SK-N-SH (cell line): ENCODE results near the gene ARF1. TPM values are rescaled to one million over a fixed set of nuclear protein-coding genes. Genes with fewer than 3 reads are reported as not detected.

Experiments used
- CTCF ChIA-PET: fragments of 300-600, 350-600 bp; formaldehyde crosslinking; extraction: SDS; loops from one replicate; lab custom pipeline; 2021; lab: Yijun Ruan, JAX
- POLR2A ChIA-PET: fragments of 350-600 bp; sonication (Branson Sonifier 250); formaldehyde crosslinking; extraction: SDS; loops from one replicate; lab custom pipeline; 2020; ENCODE audit warnings: antibody characterized with exemption, inconsistent platforms; lab: Yijun Ruan, JAX
- DNase-seq: peaks from one replicate; pipeline ENCODE4 v3.0.0; 2012
- H2AFZ ChIP-seq: fragments of 200-600 bp; sonication (generic); 2 replicates; pipeline ENCODE4 v1.8.1; 2016; ENCODE audit warnings: antibody characterized with exemption, mild to moderate bottlenecking, low read depth
- H3F3A ChIP-seq: fragments of 200-600 bp; sonication (generic); replicated peaks from 2 replicates; pipeline ENCODE3; 2016; ENCODE audit warnings: antibody characterized with exemption, mild to moderate bottlenecking; ENCODE audit not compliant: insufficient read depth
- H3K27ac ChIP-seq, 2 experiments: fragments of 200-500 bp in 1 of 2; fragments of 200-600 bp in 1 of 2; sonication (Bioruptor generic) in 1 of 2; sonication (generic), shearing (Covaris generic) in 1 of 2; 2 replicates each; pipeline versions ENCODE4 v1.5.1 to v1.6.1; 2014 to 2016; ENCODE audit warnings: low read depth in 2 of 2, inconsistent platforms in 1 of 2, low read length in 1 of 2, mild to moderate bottlenecking in 1 of 2, mixed read lengths in 1 of 2
- H3K27me3 ChIP-seq: fragments of 200-600 bp; sonication (generic), shearing (Covaris generic); 2 replicates; pipeline ENCODE4 v1.6.1; 2016; ENCODE audit warnings: mixed run types; ENCODE audit not compliant: insufficient read depth
- H3K36me3 ChIP-seq, 2 experiments: fragments of 200-500 bp in 1 of 2; fragments of 200-600 bp in 1 of 2; sonication (Bioruptor generic) in 1 of 2; sonication (generic) in 1 of 2; replicated peaks in 1 of 2; 2 replicates each; pipeline versions ENCODE3 to v1.5.1; 2014 to 2016; ENCODE audit warnings: low read length in 1 of 2, mild to moderate bottlenecking in 1 of 2; ENCODE audit not compliant: insufficient read depth in 2 of 2, control insufficient read depth in 1 of 2
- H3K4me1 ChIP-seq, 2 experiments: fragments of 200-500 bp in 1 of 2; fragments of 200-600 bp in 1 of 2; sonication (Bioruptor generic) in 1 of 2; sonication (generic), shearing (Covaris generic) in 1 of 2; 2 replicates each; pipeline versions ENCODE4 v1.5.1 to v1.6.1; 2014 to 2016; ENCODE audit warnings: low read depth in 1 of 2, low read length in 1 of 2, mixed run types in 1 of 2; ENCODE audit not compliant: insufficient read depth in 2 of 2, control insufficient read depth in 1 of 2
- H3K4me2 ChIP-seq: fragments of 200-600 bp; sonication (generic), shearing (Covaris generic); 2 replicates; pipeline ENCODE4 v1.6.1; 2017; ENCODE audit warnings: mixed run types
- H3K4me3 ChIP-seq, 2 experiments: fragments of 200-500 bp in 1 of 2; fragments of 200-600 bp in 1 of 2; sonication (Bioruptor generic) in 1 of 2; sonication (generic), shearing (Covaris generic) in 1 of 2; 2 replicates each; pipeline versions ENCODE4 v1.5.1 to v1.8.1; 2014 to 2016; ENCODE audit warnings: low read depth in 2 of 2, inconsistent platforms in 1 of 2, low read length in 1 of 2, mild to moderate bottlenecking in 1 of 2, mixed read lengths in 1 of 2, moderate library complexity in 1 of 2
- H3K79me2 ChIP-seq: fragments of 200-600 bp; sonication (generic); 2 replicates; pipeline ENCODE4 v1.8.1; 2017; ENCODE audit warnings: mild to moderate bottlenecking; ENCODE audit not compliant: insufficient read depth
- H3K9ac ChIP-seq: fragments of 200-600 bp; sonication (generic); 2 replicates; pipeline ENCODE4 v1.6.1; 2017; ENCODE audit warnings: mixed run types
- H3K9me2 ChIP-seq: fragments of 200-600 bp; sonication (generic); 2 replicates; pipeline ENCODE4 v1.6.1; 2017; ENCODE audit warnings: mixed run types
- H3K9me3 ChIP-seq: fragments of 200-600 bp; sonication (generic); 2 replicates; pipeline ENCODE4 v1.6.1; 2017; ENCODE audit warnings: mixed run types, mild to moderate bottlenecking, moderate library complexity
- H4K20me1 ChIP-seq: fragments of 200-600 bp; sonication (generic); 2 replicates; pipeline ENCODE4 v1.6.1; 2017; ENCODE audit warnings: mild to moderate bottlenecking, mixed run types; ENCODE audit not compliant: insufficient read depth
- CTCF ChIP-seq: fragments of 200-600 bp; sonication (generic); IDR thresholded peaks from 2 replicates; pipeline ENCODE4 v1.6.1; 2017; ENCODE audit warnings: antibody characterized with exemption, mild to moderate bottlenecking, moderate library complexity
- ELF1 ChIP-seq: IDR thresholded peaks from 2 replicates; pipeline ENCODE4 v1.4.0; 2012
- EZH2phosphoT487 ChIP-seq: fragments of 200-600 bp; sonication (generic); IDR thresholded peaks from 2 replicates; pipeline ENCODE4 v1.6.1; 2017; ENCODE audit warnings: low read depth, mixed run types, mild to moderate bottlenecking, antibody characterized with exemption, moderate library complexity, borderline replicate concordance
- FOXJ3 ChIP-seq: sonication (generic); formaldehyde crosslinking; IDR thresholded peaks from 2 replicates; pipeline ENCODE4 v1.5.1; 2020; ENCODE audit warnings: mild to moderate bottlenecking, missing genetic modification reagents
- GABPA ChIP-seq: IDR thresholded peaks from 2 replicates; pipeline ENCODE4 v1.4.0; 2012; ENCODE audit warnings: low read depth, mild to moderate bottlenecking
- GATA2 ChIP-seq: sonication (generic); formaldehyde crosslinking; IDR thresholded peaks from 2 replicates; pipeline ENCODE4 v1.5.0; 2020; ENCODE audit warnings: mild to moderate bottlenecking, missing genetic modification reagents
- MAX ChIP-seq: IDR thresholded peaks from 2 replicates; pipeline ENCODE4 v1.4.0; 2012; ENCODE audit warnings: low read depth
- MXI1 ChIP-seq: IDR thresholded peaks from 2 replicates; pipeline ENCODE4 v1.6.1; 2012; ENCODE audit warnings: mild to moderate bottlenecking, low read depth, low read length, improper control_type of control experiment
- PBX3 ChIP-seq: IDR thresholded peaks from 2 replicates; pipeline ENCODE4; 2012
- TAF1 ChIP-seq: IDR thresholded peaks from 2 replicates; pipeline ENCODE4 v1.6.1; 2012; ENCODE audit warnings: low read depth, mild to moderate bottlenecking, low read length, moderate library complexity, borderline replicate concordance
- TCF12 ChIP-seq: IDR thresholded peaks from 2 replicates; pipeline ENCODE4 v1.4.0; 2012
- TEAD4 ChIP-seq: IDR thresholded peaks from 2 replicates; pipeline ENCODE4 v1.4.0; 2012; ENCODE audit warnings: mild to moderate bottlenecking, borderline replicate concordance; ENCODE audit not compliant: insufficient read depth
- USF1 ChIP-seq: IDR thresholded peaks from 2 replicates; pipeline ENCODE4 v1.4.0; 2012; ENCODE audit warnings: low read depth, borderline replicate concordance
- WGBS: methylation state at CpG from one replicate; pipeline ENCODE4 v1.1.6; 2017; ENCODE audit warnings: low lambda C conversion rate; 5-methylcytosine and 5-hydroxymethylcytosine counted together
- polyA plus RNA-seq, 3 experiments: library from polyadenylated mRNA; depleted of rRNA; stranded (reverse); fragments of >200 nt; gene quantifications; 2 replicates each; pipeline ENCODE4 v1.2.3, GENCODE V29; 2012

Gene ARF1
- polyA plus RNA-seq, 1 of the 3 experiments (the other 2 are of a cell fraction), result 713 TPM

DNA sequence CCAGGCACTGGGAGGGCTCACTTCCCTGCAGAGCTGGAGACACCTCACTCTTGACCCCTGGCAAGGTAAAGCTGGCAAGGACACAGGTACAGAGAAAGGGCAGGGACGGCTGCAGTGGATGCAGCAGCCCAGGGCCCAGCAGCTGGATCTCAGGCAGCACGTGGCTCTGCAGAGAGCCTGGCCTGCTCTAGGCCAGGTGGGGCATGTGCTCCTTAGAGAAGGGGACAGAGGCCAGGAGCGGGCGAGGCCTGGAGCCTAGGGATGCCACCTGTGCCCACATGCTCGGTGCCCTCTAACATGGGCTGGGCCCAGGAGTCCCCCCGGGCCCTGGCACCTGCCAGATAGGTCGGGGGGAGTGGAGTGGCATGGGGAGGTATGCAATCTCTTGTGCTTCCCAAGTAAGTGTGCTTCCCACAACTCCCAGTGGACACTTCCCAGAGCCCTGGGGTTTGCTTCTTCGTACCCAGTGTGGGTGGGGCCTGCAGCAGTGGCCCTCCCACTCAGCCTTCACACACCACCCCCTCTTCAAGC, 45.7 kb upstream of the ARF1 start:
- H3K9me2 ChIP-seq, result no peaks in the 10 kb centered on the region
- POLR2A ChIA-PET, result no interaction called here
- H3K4me1 ChIP-seq, result no peaks in the 10 kb centered on the region
- 55% methylated on average over 5 of the region's 8 CpGs for WGBS
- H3K9ac ChIP-seq, result no peak overlapping the region
- no peak overlapping the region for H2AFZ ChIP-seq
- H3K79me2 ChIP-seq, result no peaks in the 10 kb centered on the region
- no peak for DNase-seq
- H3K4me3 ChIP-seq, result no peak overlapping the region
- no peaks in the 10 kb centered on the region; the same call in 1 of the 2 replicates for H3K27me3 ChIP-seq
- no peaks in the 10 kb centered on the region for H4K20me1 ChIP-seq
- TF ChIP-seq EZH2phosphoT487 (no peak), TAF1 (no peak), MAX (no peak), FOXJ3 (CRISPR knock-in tag) (no peak), PBX3 (no peak), GATA2 (CRISPR knock-in tag) (no peak), ELF1 (no peak), TEAD4 (no peak), MXI1 (no peak), TCF12 (no peak), USF1 (no peak), GABPA (no peak), CTCF (no peak)
- CTCF ChIA-PET, result interaction anchor here (1.1 kb wide), 1 partner anchor 37 kb away, joined by 3 read pairs; no protein-coding TSS in a partner anchor
- H3K36me3 ChIP-seq, result no peaks in the 10 kb centered on the region
- no peaks in the 10 kb centered on the region for H3F3A ChIP-seq
- H3K27ac ChIP-seq, result no peak overlapping the region
- no peaks in the 10 kb centered on the region for H3K9me3 ChIP-seq
- no peak overlapping the region for H3K4me2 ChIP-seq
